GM12891 (cell line): ENCODE data around the gene HSD17B12.

Experiments used
- POLR2A ChIP-seq: IDR thresholded peaks from 2 replicates; pipeline ENCODE4 v1.6.1; 2011; ENCODE audit warnings: low read depth, low read length, control low read depth
- POLR2AphosphoS5 ChIP-seq: IDR thresholded peaks from 2 replicates; pipeline ENCODE4 v1.6.1; 2011; ENCODE audit warnings: low read depth, low read length, control low read depth
- TAF1 ChIP-seq: IDR thresholded peaks from 2 replicates; pipeline ENCODE4 v1.6.1; 2011; ENCODE audit warnings: low read depth, low read length, control low read depth

DNA sequence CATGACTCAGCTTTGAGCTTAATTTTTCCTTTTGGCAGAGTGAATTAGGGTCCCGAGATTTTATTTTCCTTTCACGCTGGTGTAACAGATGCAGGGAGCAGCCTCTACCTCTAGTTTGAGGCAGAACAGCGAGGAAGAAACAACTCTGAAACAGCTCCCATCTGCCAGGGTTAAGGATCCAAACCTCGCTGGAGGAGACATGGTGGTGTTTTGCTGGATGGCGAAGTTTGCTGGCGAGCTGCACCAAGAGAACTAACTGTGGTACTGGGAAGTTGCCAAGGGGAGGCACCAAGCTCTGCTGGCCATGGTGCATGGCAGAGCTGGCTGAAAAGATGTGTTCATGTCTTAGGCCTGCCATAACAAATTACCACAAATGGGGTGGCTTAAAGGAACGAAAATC is 192.5 kb downstream of the HSD17B12 start:
- TF ChIP-seq POLR2AphosphoS5 (no peak), TAF1 (no peak), POLR2A (no peak)
